Measurements from ENCODE around the gene SNRPA. TPM values are rescaled to one million over a fixed set of nuclear protein-coding genes. Genes with fewer than 3 reads are reported as not detected.
"Not testable (repeated sequence)": the region's sequence is repeated elsewhere in the genome, so short reads cannot be mapped to it uniquely, and the experiment has no call there.

The SNRPA gene
- total RNA-seq, 1 experiment from 2014 or later: 225 TPM

DNA sequence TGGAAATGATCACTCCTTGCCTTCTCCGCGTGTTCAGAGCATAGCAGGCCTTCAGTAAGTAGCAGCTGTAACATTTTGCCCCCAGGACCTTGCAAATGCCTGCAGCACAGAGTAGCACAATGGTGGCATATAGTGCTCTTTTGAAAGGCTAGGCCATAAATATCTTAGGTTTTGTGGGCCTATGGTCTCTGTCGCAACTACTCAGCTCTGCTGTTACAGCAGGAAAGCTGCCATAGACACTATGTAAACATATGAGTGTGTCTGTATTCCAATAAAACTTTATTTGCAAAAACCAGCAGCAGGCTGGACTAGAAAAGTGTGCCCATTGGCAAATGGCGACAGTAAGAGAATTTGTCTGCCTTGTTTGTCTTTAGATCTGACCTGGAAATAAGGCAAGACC is 24.7 kb upstream of the SNRPA start:
- Mint-ChIP-seq H3K27me3 (ENCODE audit: low read depth) (no peaks in the 10 kb centered on the region), H3K4me3 (no peak overlapping the region), H3K27ac (no peak overlapping the region), H3K36me3 (ENCODE audit: insufficient read depth in 1 of 3, low read depth in 3 of 3) (peaks cover 18 to 65% (median 33%) of the 10 kb centered on the region in 3 experiments; a peak in 6 of 7 replicates), H3K9me3 (peaks cover 0 to 3% of the 10 kb centered on the region in 2 experiments; a peak in 1 of 5 replicates), H3K4me1 (no peaks in the 10 kb centered on the region)
- H3K18ac ChIP-seq (ENCODE audit: insufficient read length, low read depth, low read length): no peak overlapping the region
- no peak overlapping the region for H3K4ac ChIP-seq (ENCODE audit: low read depth, low read length)
- no peak overlapping the region for H2BK15ac ChIP-seq (ENCODE audit: low read depth, low read length)
- H2AFZ ChIP-seq (ENCODE audit: low read length): no peak overlapping the region
- no peak overlapping the region for H3K56ac ChIP-seq (ENCODE audit: insufficient read length, low read depth, low read length)
- H3K9ac ChIP-seq (ENCODE audit: extremely low read depth, insufficient read length, low read length): no peak overlapping the region
- TF ChIP-seq, protein P1, sequence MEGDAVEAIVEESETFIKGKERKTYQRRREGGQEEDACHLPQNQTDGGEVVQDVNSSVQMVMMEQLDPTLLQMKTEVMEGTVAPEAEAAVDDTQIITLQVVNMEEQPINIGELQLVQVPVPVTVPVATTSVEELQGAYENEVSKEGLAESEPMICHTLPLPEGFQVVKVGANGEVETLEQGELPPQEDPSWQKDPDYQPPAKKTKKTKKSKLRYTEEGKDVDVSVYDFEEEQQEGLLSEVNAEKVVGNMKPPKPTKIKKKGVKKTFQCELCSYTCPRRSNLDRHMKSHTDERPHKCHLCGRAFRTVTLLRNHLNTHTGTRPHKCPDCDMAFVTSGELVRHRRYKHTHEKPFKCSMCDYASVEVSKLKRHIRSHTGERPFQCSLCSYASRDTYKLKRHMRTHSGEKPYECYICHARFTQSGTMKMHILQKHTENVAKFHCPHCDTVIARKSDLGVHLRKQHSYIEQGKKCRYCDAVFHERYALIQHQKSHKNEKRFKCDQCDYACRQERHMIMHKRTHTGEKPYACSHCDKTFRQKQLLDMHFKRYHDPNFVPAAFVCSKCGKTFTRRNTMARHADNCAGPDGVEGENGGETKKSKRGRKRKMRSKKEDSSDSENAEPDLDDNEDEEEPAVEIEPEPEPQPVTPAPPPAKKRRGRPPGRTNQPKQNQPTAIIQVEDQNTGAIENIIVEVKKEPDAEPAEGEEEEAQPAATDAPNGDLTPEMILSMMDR (conservative IDR thresholded peaks at IDR 0.05): no peak
- no peak overlapping the region for H2BK20ac ChIP-seq (ENCODE audit: low read depth, low read length, poor library complexity, severe bottlenecking)
- no peak overlapping the region for H3K4me2 ChIP-seq (ENCODE audit: insufficient read depth, insufficient read length, low read length)
- H3K79me2 ChIP-seq (ENCODE audit: insufficient read depth, low read length): peaks cover 2% of the 10 kb centered on the region; the same call in 1 of the 2 replicates
- H2BK12ac ChIP-seq (ENCODE audit: insufficient read length, low read depth, low read length): no peak overlapping the region
- WGBS (ENCODE audit: extremely low coverage, insufficient read length, low lambda C conversion rate): no CpG with 5 or more reads among the region's 4 CpGs
- H4K20me1 ChIP-seq (ENCODE audit: control insufficient read depth, insufficient read depth, insufficient read length): no peaks in the 10 kb centered on the region
- H4K5ac ChIP-seq (ENCODE audit: insufficient read length, low read depth, low read length): no peak overlapping the region
- H2AK5ac ChIP-seq (ENCODE audit: insufficient read length, low read length): no peak overlapping the region
- H3K23me2 ChIP-seq (ENCODE audit: insufficient read length, low read depth, low read length, poor library complexity, severe bottlenecking): no peaks in the 10 kb centered on the region
- no peak overlapping the region for H2BK5ac ChIP-seq (ENCODE audit: insufficient read length, low read length)
- H4K8ac ChIP-seq (replicated peaks; ENCODE audit: insufficient read length, low read depth, low read length): no peak overlapping the region
- H3K27ac ChIP-seq (ENCODE audit: insufficient read length, low read depth, low read length): no peak overlapping the region
- H3K23ac ChIP-seq (ENCODE audit: insufficient read length, low read depth, low read length): no peak overlapping the region
- H4K91ac ChIP-seq (ENCODE audit: insufficient read length, low read depth, low read length): no peak overlapping the region
- H3K9me3 ChIP-seq (ENCODE audit: control insufficient read depth, low read depth, low read length): no peaks in the 10 kb centered on the region
- H3K14ac ChIP-seq (ENCODE audit: insufficient read depth, low read length): no peak overlapping the region
- DNase-seq: no peak
- H3K27me3 ChIP-seq (ENCODE audit: insufficient read depth, low read length): no peaks in the 10 kb centered on the region
- H3T11ph ChIP-seq (ENCODE audit: low read length): no peak overlapping the region
- no peaks in the 10 kb centered on the region for H3K4me1 ChIP-seq (ENCODE audit: insufficient read depth, low read length)
- no peak overlapping the region for H2BK120ac ChIP-seq (ENCODE audit: low read depth, low read length, poor library complexity, severe bottlenecking)
- H3K79me1 ChIP-seq (ENCODE audit: insufficient read depth, low read depth, low read length, poor library complexity, severe bottlenecking): no peaks in the 10 kb centered on the region

DNA sequence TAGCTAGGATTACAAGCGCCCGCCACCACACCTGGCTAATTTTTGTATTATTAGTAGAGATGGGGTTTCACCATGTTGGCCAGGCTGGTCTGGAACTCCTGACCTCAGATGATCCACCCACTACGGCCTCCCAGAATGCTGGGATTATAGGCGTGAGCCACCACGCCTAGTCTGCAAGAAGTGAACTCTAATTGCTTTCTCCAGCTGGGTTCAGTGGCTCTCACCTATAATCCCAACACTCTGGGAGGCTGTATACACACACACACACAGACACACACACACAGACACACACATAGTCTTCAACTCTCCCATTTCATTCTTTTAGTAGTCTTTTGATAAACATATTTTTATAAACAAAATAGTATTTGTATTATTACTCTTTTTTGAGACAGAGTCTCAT is 20.9 kb upstream of the SNRPA start:
- H3K9me3 ChIP-seq (ENCODE audit: control insufficient read depth, low read depth, low read length); H3K18ac ChIP-seq (ENCODE audit: insufficient read length, low read depth, low read length); H3T11ph ChIP-seq (ENCODE audit: low read length); H2BK5ac ChIP-seq (ENCODE audit: insufficient read length, low read length); H3K23me2 ChIP-seq (ENCODE audit: insufficient read length, low read depth, low read length, poor library complexity, severe bottlenecking); H3K27ac ChIP-seq (ENCODE audit: insufficient read length, low read depth, low read length); H3K4ac ChIP-seq (ENCODE audit: low read depth, low read length); H3K9me3 Mint-ChIP-seq; H2BK20ac ChIP-seq (ENCODE audit: low read depth, low read length, poor library complexity, severe bottlenecking); H3K4me1 ChIP-seq (ENCODE audit: insufficient read depth, low read length); H2BK120ac ChIP-seq (ENCODE audit: low read depth, low read length, poor library complexity, severe bottlenecking); H3K79me2 ChIP-seq (ENCODE audit: insufficient read depth, low read length); H4K5ac ChIP-seq (ENCODE audit: insufficient read length, low read depth, low read length); H4K8ac ChIP-seq (replicated peaks; ENCODE audit: insufficient read length, low read depth, low read length); H3K79me1 ChIP-seq (ENCODE audit: insufficient read depth, low read depth, low read length, poor library complexity, severe bottlenecking); H4K20me1 ChIP-seq (ENCODE audit: control insufficient read depth, insufficient read depth, insufficient read length); H3K27me3 Mint-ChIP-seq (ENCODE audit: low read depth); H3K4me2 ChIP-seq (ENCODE audit: insufficient read depth, insufficient read length, low read length); H2BK15ac ChIP-seq (ENCODE audit: low read depth, low read length); H2AK5ac ChIP-seq (ENCODE audit: insufficient read length, low read length); H3K27me3 ChIP-seq (ENCODE audit: insufficient read depth, low read length); H3K4me1 Mint-ChIP-seq; H2AFZ ChIP-seq (ENCODE audit: low read length); DNase-seq; H3K27ac Mint-ChIP-seq; H2BK12ac ChIP-seq (ENCODE audit: insufficient read length, low read depth, low read length); H4K91ac ChIP-seq (ENCODE audit: insufficient read length, low read depth, low read length); H3K4me3 Mint-ChIP-seq; H3K9ac ChIP-seq (ENCODE audit: extremely low read depth, insufficient read length, low read length); H3K56ac ChIP-seq (ENCODE audit: insufficient read length, low read depth, low read length); H3K23ac ChIP-seq (ENCODE audit: insufficient read length, low read depth, low read length); H3K14ac ChIP-seq (ENCODE audit: insufficient read depth, low read length): not testable (repeated sequence)
- WGBS (ENCODE audit: extremely low coverage, insufficient read length, low lambda C conversion rate): no CpG with 5 or more reads among the region's 5 CpGs
- H3K36me3 Mint-ChIP-seq (ENCODE audit: insufficient read depth in 1 of 3, low read depth in 3 of 3): peaks cover 17 to 76% (median 46%) of the 10 kb centered on the region in 3 experiments; a peak in 6 of 7 replicates
